Measurements from ENCODE around the gene PCDHA2.

DNA sequence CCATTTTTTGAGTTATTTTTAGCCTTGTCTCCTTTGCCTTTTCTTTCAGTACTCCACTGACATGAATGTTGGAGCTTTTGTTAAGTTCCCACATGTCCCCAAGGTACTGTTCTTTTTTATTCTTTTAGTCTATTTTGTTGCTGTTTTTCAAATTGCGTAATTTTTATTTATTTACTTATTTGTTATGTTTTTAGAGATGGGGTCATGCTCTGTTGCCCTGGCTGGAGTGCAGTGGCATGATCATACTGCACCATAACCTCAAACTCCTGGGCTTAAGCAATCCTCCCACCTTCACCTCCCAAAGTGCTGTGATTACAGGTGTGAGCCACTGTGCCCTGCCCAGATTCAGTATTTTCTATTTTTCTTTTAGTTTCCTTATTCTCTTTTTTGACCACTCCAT lies 14.1 kb upstream of the PCDHA2 start:
- TF ChIP-seq CTCF (IDR thresholded peaks at IDR 0.05; ENCODE audit: poor library complexity, severe bottlenecking) (no peak), TAF1 (IDR thresholded peaks at IDR 0.05; ENCODE audit: low read depth) (no peak), EZH2 (IDR thresholded peaks at IDR 0.05; ENCODE audit: borderline replicate concordance, insufficient read depth, low read length, poor library complexity, severe bottlenecking) (no peak)

Measured in neural cell (in vitro differentiated cells).